ENCODE results near the gene PIK3C2G.
"Not testable (repeated sequence)": the region's sequence is repeated elsewhere in the genome, so short reads cannot be mapped to it uniquely, and the experiment has no call there.

Gene PIK3C2G

DNA sequence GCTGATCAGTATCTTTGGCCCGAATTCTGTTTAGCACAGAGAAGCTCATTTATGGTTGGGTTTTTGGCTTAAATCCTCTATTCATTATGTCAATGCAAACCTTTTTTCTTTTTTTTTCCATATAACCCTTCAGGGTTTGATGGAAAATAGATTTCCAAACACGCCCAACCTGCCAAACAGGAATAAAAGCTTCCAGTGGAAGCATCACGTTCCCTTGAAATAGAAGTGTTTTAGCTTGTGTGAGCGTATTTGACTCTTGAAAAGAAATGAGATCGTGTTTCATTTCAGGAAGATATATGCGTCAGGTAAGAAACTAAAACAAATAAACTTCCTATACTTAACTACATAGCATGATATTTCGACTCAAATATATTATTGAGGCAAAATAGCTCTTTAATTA lies at the start of gene PIK3C2G:
Gene PIK3C2G (plus strand): TSS at position 246 of the 400 bp plus-strand sequence. CDS start 20,564 bp downstream, outside the sequence.
- no peak for DNase-seq

DNA sequence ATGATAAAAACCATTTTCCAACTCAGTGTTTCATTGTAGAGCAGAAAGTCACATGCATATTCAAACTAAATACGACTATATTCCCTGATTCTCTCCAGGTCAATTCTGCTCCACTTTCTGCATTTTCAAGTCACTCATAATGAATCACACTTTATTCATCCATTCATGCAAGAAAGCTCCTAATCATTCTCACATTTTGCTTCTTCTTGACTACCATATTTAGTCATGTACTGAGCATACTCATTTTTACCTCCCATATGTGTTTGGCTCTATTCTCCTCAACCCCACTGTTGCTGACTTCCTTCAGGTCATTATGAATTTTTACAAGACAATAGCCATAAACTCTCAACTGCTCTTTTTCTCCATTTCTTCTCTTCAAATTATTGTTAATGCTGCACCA lies 43.4 kb upstream of the PIK3C2G start:
- DNase-seq: no peak

DNA sequence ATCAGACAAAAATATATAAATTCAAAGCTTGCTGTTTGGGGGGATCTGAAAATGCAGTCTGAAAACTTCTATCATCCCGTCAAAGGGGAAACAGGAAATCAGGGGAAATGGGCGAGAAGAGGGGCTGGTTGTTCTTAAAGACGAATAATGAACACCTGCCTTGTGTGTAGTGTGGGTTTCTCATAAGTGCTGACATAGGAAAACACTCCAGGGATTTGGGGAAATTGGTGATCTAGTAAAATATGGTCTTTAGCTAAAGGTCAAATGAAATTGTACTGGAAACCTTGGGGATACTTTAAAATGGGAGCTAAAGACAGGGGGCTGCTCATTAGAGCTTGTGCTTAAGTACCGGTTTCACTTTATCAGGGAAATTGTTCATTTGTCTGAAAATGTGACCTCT lies 39.6 kb upstream of the PIK3C2G start:
- DNase-seq: no peak

GRCh38 chr12:18222699-18223098 lies 38.6 kb upstream of the PIK3C2G start:
- DNase-seq: no peak

DNA sequence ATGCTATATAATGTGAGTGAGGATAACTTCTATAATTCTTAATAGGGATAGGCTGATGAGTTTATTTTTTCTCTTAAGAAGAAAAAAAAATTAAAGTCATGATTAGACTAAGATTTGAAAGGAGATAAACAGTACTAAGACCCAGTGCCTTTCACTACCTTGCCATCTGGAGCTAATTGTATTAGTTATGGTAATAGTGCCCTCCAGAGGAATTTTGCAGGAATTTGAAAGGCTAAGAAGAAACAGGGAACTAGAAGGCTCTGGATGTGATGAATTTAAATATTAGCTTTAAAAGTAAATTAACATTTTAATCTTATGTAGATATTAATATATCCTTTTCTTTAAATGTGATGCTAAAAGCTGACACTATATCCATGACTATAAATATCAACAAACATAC lies 36.6 kb upstream of the PIK3C2G start:
- DNase-seq: peak; percentile 51 to 54

DNA sequence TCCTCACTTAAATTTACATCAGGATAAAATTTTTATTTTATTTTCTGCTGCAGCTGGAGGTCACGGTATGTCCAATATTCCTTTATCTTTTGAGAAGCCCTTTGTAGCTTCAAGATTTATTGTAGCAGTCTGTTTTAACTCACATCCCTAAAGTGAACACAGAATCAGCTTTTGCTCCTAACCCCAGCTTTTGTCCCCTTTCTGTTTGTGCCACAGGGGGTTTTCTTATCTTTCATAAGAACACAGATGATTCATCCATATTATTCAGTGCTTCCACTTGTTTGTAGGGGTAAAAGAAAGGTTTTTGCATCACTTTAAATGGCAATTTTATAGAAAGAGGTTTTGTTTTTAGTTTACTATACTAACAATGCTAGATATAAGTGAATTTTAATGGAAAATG lies 21.8 kb upstream of the PIK3C2G start:
- DNase-seq: no peak

- DNase-seq: no peak
Measured at GRCh38 chr12:18242380-18243089, 18.8 kb upstream of the PIK3C2G start.

GRCh38 chr12:18243238-18243637 lies 18.1 kb upstream of the PIK3C2G start:
- DNase-seq: no peak

GRCh38 chr12:18246066-18246465 lies 15.3 kb upstream of the PIK3C2G start:
- no peak for DNase-seq

GRCh38 chr12:18250313-18250916 lies 10.9 kb upstream of the PIK3C2G start:
- peak; percentile 38 to 65 for DNase-seq

GRCh38 chr12:18254081-18254480 lies 7.2 kb upstream of the PIK3C2G start:
- no peak for DNase-seq

DNA sequence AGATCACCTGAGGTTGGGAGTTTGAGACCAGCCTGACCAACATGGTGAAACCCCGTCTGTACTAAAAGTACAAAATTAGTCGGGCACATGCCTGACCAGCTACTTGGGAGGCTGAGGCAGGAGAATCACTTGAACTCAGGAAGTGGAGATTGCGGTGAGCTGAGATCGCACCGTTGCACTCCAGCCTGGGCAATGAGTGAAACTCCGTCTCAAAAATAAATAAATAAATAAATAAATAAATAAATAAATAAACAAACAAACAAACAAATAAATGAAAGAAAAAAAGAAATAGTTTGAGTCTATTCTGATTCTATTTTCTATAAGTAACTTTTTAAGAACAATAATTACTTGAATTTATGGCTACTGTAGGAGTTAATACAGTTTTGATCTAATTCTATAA lies 6.3 kb upstream of the PIK3C2G start:
- DNase-seq: not testable (repeated sequence)

GRCh38 chr12:18257251-18257650 lies 4.1 kb upstream of the PIK3C2G start:
- DNase-seq: no peak

GRCh38 chr12:18258929-18259328 lies 2.4 kb upstream of the PIK3C2G start:
- no peak for DNase-seq

- DNase-seq: no peak
Measured at GRCh38 chr12:18259906-18260682, 1.2 kb upstream of the PIK3C2G start.

DNA sequence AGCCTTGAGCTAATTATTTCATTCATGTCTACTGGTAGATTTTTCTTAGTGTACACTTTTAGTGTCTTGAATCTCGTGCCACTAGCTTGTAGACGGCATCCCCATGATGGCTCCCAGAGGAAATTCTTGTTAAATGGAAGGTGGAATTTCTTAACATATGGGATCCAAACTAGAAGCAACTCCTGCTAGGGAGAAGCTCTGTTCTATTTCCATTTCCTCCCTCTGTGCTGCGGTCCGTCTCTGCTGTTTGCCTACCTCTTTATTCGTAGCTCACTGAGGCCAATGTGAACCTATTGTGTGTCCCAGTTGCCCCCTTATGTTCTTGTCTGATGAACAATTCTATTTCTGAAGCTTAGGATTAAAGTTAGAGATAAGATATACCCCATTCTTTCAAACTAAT lies 588 bp downstream of the PIK3C2G start:
- no peak for DNase-seq

DNA sequence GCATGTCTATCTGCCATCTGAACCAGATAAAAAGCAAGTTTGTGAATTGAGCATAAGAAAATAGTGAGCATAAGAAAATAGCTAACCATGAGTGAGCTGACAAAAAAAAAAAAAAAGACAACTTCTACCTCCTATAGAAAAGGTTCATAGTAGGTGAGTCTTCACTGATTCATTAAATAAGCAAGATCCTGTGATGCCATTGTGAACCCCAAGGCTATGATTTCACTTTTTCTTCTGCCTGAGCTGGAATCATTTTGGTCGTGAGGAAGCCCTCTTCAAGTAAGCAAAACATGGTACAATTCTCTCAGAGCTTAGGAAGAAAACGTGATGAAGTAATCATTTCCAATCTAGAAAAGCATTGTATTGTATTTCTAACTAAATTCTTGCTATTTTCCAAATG lies 1.2 kb downstream of the PIK3C2G start:
- no peak for DNase-seq

DNA sequence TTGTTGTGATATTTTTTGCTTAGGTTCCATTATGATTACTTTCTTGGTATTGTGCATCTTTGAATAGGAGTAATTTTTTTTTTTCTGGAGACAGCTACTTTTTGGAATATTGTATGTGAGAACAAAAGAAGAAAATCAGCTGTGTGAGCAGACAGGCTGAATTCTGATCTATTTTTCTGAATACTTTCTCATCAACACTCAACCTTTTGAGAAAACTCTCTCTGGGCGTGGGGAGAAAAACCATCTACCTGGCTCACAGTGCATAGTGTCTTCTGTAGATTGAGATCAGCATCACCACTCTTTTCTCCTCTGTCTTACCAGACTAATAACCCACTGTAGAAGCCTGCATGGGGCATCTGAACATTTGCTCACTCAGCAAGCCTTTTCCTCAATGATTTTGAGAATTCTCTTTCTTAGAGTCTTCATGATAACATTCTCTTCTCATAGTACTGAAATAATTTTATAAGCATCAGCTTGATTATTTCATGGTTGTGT lies 3.3 kb downstream of the PIK3C2G start:
- no peak for DNase-seq

DNA sequence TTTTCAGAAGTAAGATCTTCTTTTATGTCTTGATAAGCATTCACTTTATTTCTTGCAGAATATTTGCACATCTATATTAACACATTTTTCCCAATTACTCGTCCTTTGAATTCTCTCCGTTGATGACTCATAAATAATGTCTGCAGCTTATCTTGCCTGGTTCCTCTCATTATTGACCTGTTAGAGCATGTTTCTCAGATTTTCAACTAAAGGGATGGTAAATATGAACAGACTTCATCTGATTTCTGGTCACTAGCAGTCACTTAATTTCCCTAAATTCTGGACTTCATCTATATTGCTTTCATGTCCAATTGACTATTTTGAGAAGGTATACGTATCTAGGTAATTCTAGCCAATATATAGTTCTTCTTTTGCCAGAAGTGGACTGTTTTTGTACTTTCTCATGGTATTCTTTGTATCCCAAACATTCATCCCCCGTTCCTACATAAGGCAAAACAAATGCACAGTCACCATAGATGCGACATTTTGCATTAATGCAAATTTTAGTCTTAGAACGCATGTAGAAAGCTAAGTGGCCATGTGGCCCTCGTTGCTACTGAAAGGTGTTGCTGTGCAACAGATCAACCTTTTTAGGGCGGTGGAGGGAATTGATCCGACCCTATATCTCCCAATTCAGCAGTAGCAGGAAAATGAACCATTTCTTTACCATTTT lies 6.2 kb downstream of the PIK3C2G start:
- DNase-seq: no peak

- no peak for DNase-seq
Measured at GRCh38 chr12:18270958-18271460, 9.7 kb downstream of the PIK3C2G start.

DNA sequence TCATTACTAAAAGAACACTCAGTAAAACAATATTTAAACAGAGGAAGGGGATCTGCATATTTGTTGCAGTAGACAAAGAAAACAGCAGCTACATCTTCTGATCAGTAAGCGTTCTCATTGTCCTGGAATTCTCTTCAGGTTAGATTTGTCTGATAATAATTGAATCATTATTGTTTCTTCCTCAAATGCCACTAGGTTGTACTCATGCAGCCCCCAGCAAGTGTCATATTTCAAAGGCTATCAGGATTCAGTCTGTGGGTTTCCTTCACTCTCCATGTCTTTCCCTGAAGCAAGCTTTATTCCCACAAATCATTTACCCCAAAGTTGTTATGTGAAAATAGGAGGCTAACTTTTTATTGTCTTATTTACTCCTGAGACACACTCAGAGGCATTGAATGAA lies 14.7 kb downstream of the PIK3C2G start:
- no peak for DNase-seq

GRCh38 chr12:18277196-18277595 lies 15.9 kb downstream of the PIK3C2G start:
- no peak for DNase-seq

DNA sequence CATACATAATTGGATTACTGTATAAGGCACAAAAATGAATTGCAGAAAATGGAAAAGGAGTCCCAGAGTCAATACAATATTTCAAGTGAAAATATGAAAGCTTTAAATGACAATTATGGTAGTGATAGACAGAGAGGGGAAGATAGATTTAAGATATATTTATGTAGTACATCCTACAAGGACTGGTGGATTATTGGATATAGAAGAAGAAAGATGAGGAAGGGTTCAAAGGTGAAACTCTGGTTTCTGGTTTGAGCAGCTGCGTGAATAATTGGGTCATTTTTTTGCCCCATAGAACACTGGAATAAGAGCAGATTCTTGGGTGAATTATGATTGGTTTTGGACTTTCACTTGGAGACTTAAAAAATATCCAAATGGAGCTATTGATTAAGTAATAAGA lies 19.4 kb downstream of the PIK3C2G start:
- DNase-seq: no peak
